Heart left ventricle (tissue), 13 donors: ENCODE data around the gene MED8.

Experiments
- CTCF ChIP-seq, 12 donors: fragments of 200-600 bp; sonication (generic) in 4 of 12; IDR thresholded peaks; one replicate each; pipeline versions ENCODE4 v1.5.0 to v1.8.0; 2018 to 2022; ENCODE audit warnings: antibody characterized with exemption in 12 of 12, mild to moderate bottlenecking in 5 of 12
- POLR2A ChIP-seq, 2 donors: fragments of 450-650 bp; IDR thresholded peaks; one replicate each; pipeline ENCODE4 v1.6.1; 2017; ENCODE audit warnings: antibody characterized with exemption in 2 of 2, mild to moderate bottlenecking in 2 of 2, moderate library complexity in 2 of 2
- donor health status: ischemic (EF 13 %, LVEDD 7.1; RV severe dilation, severe dysfunction).
- donor health status: DM: no; HTN: yes; CAD: no.
- donor health status: DM: no; HTN: no; CAD: no.
- donor health status: ischemic (EF 25% LVEDD 6.9; RV normal size, moderate dysfunction).
- donor health status: ischemic (EF 25% LVEDD 5.7; RV mildly dilated, moderate dysfunction).
- donor health status: ischemic (EF 35%, LVEDD 5.7; RV mildly dilated, moderate dysfunction).
- donor health status: nonischemic (EF 11% LVEDD 7.7; RV severe dilation, severe dysfunction).
- donor health status: DM: yes; HTN: yes; CAD: no.
- donor health status: PGD.
- donor health status: ischemic (EF 29% LVEDD 5.4; RV normal size, mild dysfunction).
- donor health status: nonischemic (EF 23%, LVEDD 6.1; RV moderate dilation, normal function).

- TF ChIP-seq CTCF (IDR thresholded peaks at IDR 0.05) = no peak
- no peak for TF ChIP-seq POLR2A (IDR thresholded peaks at IDR 0.05)
These were observed 36.7 kb downstream of the MED8 start for GRCh38 chr1:43352881-43353280.
